ENCODE measurements around the gene CHFR. TPM values are rescaled to one million over a fixed set of nuclear protein-coding genes. Genes with fewer than 3 reads are reported as not detected.
"Not testable (repeated sequence)": the region's sequence is repeated elsewhere in the genome, so short reads cannot be mapped to it uniquely, and the experiment has no call there.

Gene CHFR
- total RNA-seq, 2 donors from 2014 or later, result 13.6 to 13.8 TPM

GRCh38 chr12:132908145-132909029 lies 21.0 kb upstream of the CHFR start:
- Histone ChIP-seq H3K27ac (peak overlapping the region; percentile 56 to 81), H3K27me3 (peaks cover 0 to 3% of the 10 kb centered on the region in 2 donors), H3K36me3 (no peaks in the 10 kb centered on the region), H3K4me3 (peak overlapping the region; percentile 52 to 56), H3K4me1 (peaks cover 0 to 17% of the 10 kb centered on the region in 2 donors), H3K9me3 (peaks cover 0 to 8% of the 10 kb centered on the region in 2 donors)
- peak; percentile 96 for DNase-seq (ENCODE audit: low spot score)
- TF ChIP-seq, protein P1, sequence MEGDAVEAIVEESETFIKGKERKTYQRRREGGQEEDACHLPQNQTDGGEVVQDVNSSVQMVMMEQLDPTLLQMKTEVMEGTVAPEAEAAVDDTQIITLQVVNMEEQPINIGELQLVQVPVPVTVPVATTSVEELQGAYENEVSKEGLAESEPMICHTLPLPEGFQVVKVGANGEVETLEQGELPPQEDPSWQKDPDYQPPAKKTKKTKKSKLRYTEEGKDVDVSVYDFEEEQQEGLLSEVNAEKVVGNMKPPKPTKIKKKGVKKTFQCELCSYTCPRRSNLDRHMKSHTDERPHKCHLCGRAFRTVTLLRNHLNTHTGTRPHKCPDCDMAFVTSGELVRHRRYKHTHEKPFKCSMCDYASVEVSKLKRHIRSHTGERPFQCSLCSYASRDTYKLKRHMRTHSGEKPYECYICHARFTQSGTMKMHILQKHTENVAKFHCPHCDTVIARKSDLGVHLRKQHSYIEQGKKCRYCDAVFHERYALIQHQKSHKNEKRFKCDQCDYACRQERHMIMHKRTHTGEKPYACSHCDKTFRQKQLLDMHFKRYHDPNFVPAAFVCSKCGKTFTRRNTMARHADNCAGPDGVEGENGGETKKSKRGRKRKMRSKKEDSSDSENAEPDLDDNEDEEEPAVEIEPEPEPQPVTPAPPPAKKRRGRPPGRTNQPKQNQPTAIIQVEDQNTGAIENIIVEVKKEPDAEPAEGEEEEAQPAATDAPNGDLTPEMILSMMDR (IDR thresholded peaks at IDR 0.05), result no peak

DNA sequence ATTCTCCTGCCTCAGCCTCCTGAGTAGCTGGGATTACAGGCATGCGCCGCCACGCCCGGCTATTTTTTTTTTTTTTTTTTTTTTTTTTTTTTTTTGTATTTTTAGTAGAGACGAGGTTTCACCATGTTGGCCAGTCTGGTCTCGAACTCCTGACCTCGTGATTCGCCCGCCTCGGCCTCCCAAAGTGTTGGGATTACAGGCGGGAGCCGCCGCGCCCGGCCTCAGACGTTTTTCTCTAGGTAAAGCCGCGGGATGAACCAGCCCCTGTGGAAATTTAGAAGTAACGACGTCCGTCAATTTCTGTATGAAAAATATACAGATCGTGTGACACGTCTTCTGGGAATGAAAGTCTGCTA lies 20.4 kb upstream of the CHFR start:
- peak overlapping the region; percentile 56 to 81 for H3K27ac ChIP-seq
- peaks cover 0 to 17% of the 10 kb centered on the region in 2 donors for H3K4me1 ChIP-seq
- not testable (repeated sequence) for DNase-seq (ENCODE audit: low spot score); H3K9me3 ChIP-seq; H3K27me3 ChIP-seq; H3K36me3 ChIP-seq
- peak overlapping the region; percentile 52 to 56 for H3K4me3 ChIP-seq

DNA sequence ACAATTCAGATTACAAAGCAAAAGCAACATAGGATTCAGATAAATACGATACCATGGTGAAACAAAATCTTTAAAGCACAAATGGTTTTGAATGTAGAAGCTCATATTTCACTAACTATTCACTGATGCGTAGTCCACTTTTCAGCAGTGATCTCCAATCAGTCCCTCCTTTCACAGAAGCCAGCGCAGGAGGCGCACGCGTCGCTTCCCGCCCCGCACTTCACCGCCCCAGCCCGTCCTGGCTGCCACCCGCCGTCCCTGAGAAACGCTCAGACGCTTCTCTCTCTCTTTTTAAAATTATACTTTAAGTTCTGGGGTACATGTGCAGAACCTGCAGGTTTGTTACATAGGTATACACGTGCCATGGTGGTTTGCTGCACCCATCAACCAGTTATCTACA lies 19.8 kb upstream of the CHFR start:
- Histone ChIP-seq H3K27me3 (peaks cover 0 to 3% of the 10 kb centered on the region in 2 donors), H3K36me3 (no peaks in the 10 kb centered on the region), H3K4me1 (peaks cover 0 to 17% of the 10 kb centered on the region in 2 donors), H3K27ac (no peak overlapping the region), H3K4me3 (peak overlapping the region in 1 of 2 donors; percentile 56), H3K9me3 (peaks cover 0 to 8% of the 10 kb centered on the region in 2 donors)
- TF ChIP-seq, protein P1 (IDR thresholded peaks at IDR 0.05), result no peak
- DNase-seq (ENCODE audit: low spot score), result no peak

GRCh38 chr12:132904718-132905328 lies 17.4 kb upstream of the CHFR start:
- DNase-seq (ENCODE audit: low spot score), result peak; percentile 82
- Histone ChIP-seq H3K27me3 (peaks cover 0 to 3% of the 10 kb centered on the region in 2 donors), H3K27ac (no peak overlapping the region), H3K36me3 (no peaks in the 10 kb centered on the region), H3K9me3 (no peaks in the 10 kb centered on the region), H3K4me1 (peaks cover 0 to 17% of the 10 kb centered on the region in 2 donors), H3K4me3 (no peak overlapping the region)
- TF ChIP-seq, protein P1 (IDR thresholded peaks at IDR 0.05), result peak; percentile 72 to 89

DNA sequence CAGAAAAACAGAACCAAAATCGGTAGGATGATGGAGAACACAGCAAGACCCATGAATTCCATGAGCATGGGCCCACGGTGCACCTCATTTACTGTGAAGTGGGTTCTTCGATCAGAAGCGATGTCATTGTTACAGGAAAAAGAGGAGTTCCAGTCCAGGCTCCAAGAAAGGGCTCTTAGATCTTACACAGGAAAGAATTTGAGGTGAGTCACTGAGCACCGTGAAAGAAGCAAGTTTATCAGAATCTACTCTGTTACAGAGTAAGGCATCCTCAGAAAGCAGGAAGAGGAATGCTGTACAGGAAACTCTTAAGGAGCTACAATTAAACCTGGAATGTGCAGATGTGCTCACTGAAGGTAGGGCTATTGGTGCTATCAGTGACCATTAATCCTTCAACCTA lies 11.6 kb upstream of the CHFR start:
- H3K4me1 ChIP-seq, result no peaks in the 10 kb centered on the region
- H3K9me3 ChIP-seq, result no peaks in the 10 kb centered on the region
- no peak overlapping the region for H3K27ac ChIP-seq
- H3K36me3 ChIP-seq, result no peaks in the 10 kb centered on the region
- no peak overlapping the region for H3K4me3 ChIP-seq
- TF ChIP-seq, protein P1 (IDR thresholded peaks at IDR 0.05), result no peak
- no peaks in the 10 kb centered on the region for H3K27me3 ChIP-seq
- DNase-seq (ENCODE audit: low spot score), result no peak

DNA sequence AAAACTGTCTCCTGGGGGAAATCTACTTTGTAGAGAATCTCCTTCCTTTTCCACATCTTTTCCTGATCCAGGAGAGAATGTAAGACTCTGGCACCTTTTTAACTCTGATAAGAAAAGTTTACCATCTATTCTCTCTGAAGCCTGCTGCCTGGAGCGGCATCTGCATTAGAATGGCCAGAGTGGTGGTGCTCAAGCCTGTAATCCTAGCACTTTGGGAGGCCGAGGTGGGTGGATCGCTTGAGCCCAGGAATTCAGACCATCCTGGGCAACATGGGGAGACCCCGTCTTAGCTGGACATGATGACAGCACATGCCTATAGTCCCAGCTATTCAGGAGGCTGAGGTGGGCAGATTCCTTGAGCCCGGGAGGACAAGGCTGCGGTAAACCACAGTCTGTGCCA lies 1.4 kb upstream of the CHFR start:
- no peak overlapping the region for H3K4me3 ChIP-seq

More for the DNA sequence above, 1.4 kb upstream of the CHFR start:
- DNase-seq (ENCODE audit: low spot score), result no peak
- H3K27ac ChIP-seq, result no peak overlapping the region
- TF ChIP-seq, protein P1 (IDR thresholded peaks at IDR 0.05), result no peak
- H3K36me3 ChIP-seq, result no peaks in the 10 kb centered on the region
- H3K4me1 ChIP-seq, result peaks cover 0 to 16% of the 10 kb centered on the region in 2 donors
- H3K27me3 ChIP-seq, result no peaks in the 10 kb centered on the region
- no peaks in the 10 kb centered on the region for H3K9me3 ChIP-seq

Data from right atrium auricular region (tissue), 2 donors.